GM20000 (cell line): ENCODE data around the gene UCP2.
A peak's percentile ranks its signal among the peaks of the same experiment; 100 is the strongest.
"Not testable (repeated sequence)": the region's sequence is repeated elsewhere in the genome, so short reads cannot be mapped to it uniquely, and the experiment has no call there.

Experiments
- DNase-seq: peaks from one replicate; pipeline ENCODE4 v3.0.0; 2012; ENCODE audit warnings: low spot score
- TF ChIP-seq, protein P1 (sequence below): IDR thresholded peaks from 2 replicates; pipeline ENCODE4 v1.5.1; 2012; ENCODE audit warnings: mild to moderate bottlenecking, control low read depth; ENCODE audit errors: extremely low read depth, missing control alignments

The UCP2 gene

DNA sequence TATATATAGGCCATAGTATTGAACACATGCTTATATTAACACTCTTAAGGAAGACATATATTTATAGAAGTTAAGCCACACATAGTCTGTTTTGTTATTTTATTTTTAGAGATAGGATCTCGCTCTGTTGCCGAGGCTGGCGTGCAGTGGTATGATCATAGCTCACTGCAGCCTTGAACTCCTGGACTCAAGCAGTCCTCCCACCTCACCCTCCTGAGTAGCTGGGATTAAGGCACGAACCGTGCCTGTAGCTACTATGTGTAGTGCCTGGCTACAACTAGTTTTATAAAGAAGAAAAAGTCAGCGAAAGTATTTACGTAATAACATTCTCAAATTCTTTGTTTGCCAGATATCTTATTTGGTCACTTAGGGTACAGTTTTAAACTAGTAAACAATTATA, 5.6 kb upstream of the UCP2 start:
- TF ChIP-seq, protein P1, sequence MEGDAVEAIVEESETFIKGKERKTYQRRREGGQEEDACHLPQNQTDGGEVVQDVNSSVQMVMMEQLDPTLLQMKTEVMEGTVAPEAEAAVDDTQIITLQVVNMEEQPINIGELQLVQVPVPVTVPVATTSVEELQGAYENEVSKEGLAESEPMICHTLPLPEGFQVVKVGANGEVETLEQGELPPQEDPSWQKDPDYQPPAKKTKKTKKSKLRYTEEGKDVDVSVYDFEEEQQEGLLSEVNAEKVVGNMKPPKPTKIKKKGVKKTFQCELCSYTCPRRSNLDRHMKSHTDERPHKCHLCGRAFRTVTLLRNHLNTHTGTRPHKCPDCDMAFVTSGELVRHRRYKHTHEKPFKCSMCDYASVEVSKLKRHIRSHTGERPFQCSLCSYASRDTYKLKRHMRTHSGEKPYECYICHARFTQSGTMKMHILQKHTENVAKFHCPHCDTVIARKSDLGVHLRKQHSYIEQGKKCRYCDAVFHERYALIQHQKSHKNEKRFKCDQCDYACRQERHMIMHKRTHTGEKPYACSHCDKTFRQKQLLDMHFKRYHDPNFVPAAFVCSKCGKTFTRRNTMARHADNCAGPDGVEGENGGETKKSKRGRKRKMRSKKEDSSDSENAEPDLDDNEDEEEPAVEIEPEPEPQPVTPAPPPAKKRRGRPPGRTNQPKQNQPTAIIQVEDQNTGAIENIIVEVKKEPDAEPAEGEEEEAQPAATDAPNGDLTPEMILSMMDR, result no peak

DNA sequence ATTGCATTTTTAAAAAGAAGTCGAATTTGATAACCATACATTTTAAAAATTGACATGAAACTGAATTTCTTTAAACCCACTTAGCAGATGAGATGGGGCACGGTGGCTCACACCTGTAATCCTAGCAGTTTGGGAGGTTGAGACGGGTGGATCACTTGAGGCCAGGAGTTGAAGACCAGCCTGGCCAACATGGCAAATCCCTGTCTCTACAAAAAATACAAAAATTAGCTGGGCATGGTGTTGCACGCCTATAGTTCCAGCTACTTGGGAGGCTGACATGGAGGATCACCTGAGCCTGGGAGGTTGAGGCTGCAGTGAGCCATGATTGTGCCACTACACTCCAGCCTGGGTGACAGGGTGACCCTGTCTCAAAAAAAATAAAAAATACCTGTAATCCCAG, 3.0 kb upstream of the UCP2 start:
- not testable (repeated sequence) for DNase-seq

More for the DNA sequence above, 5.6 kb upstream of the UCP2 start:
- DNase-seq, result no peak

DNA sequence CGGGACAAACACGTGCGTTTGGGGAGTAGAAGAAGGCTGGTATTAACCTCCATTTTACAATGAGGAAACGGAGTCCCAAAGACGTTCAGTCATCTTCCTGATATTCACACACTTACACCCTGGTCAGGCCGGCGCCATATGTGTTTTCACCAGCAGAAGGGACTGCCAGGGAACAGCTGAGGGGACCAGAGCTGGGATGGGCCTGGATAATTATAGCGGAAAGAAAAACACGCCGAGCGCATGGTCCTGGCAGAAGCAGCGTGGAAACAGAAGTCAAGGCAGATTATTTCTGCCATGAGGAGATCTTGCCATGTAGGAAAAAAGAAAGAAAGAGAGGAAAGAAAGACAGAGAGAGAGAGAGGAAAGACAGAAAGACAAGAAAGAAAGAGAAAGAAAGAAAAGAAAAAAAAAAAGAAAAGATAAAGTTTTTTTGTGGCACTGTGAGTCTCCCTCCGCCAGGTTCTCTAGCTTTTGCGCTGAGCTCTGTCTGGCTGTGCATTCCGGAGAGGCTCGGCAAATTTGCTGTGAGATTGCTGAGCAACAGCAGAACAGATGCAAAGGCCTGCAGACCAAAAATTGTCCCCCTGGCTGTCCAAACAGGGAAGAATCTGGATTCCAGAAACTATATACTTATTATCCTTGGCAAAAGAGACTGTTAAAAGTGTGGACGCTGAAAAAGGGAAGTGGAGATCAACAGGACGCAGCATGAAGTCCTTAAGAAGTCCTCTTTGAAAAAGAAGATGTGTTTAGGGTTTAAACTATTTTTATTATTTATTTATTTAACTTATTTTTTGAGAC, 1.3 kb upstream of the UCP2 start:
- DNase-seq, result no peak
- TF ChIP-seq, protein P1, result no peak

DNA sequence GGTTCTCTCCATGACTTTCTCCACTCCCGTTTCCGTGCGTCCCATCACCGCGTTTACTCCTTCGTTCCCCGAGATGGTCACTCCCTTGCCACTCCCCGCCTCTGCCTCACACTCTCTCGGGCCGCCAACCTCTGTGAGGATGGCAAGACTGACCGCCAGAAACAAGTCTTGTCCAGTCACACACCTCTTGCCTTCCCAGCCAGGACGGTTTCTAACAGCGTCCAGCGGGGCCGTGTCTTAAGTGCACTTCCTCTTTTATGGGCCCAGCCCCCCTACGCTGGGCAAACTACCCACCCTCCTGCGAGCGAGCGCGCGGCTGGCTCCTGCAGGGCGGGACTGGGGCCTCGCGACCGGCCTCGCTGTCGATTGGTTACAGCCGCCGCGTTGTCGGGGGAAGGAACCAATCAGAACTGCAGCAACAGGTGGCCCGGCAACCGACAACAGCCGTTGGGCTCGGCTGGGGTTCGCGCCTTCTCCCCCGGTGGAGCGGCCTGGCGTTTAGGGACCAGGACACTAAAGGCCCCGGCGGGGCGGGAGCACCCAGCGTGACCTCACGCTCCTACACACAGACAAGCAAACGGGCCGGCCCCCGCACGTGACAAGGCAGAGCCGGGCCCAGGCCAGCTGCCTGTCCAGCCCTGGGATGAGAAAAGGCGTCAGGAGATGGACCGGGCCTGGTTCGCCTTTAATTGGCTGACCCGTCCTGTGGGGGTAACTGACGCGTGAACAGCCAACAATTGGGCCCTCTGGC, 522 bp upstream of the UCP2 start:
- TF ChIP-seq, protein P1, result no peak
- DNase-seq, result peak; percentile 97

DNA sequence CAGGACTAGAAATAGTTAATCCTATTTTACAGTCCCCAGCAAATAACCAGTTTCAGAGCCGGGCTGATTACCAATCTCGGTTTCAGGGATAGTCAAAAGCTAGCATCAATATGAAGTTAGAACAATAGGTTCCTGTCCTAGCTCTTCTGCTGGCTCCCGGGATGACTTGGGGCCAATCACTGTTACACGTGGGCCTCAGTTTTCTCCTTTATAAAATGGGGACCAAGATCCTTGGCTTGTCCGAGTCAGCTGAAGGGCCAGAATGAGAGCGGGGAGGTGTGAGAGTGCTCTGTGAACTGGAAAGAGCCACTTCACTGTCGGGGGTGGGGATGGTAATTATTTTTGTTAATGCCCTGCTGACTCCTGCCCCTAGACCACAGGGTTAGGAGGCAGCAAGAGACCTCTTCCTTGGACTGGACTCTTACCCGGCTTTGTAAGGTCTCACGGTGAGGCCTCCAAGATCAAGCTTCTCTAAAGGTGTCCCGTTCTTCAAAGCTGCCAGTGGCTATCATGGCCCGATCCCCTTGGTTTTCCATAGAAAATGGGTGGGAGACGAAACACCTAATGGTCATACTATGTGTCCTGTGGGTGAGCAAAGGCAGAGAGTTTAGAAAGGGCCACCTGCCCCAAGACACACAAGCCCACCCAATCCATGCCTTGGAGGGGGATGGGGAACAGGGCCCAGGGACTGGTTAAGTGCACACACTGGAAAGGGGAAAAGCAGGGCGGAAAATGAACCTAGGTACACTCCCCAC, 1.4 kb downstream of the UCP2 start:
- DNase-seq, result no peak
- TF ChIP-seq, protein P1, result no peak

DNA sequence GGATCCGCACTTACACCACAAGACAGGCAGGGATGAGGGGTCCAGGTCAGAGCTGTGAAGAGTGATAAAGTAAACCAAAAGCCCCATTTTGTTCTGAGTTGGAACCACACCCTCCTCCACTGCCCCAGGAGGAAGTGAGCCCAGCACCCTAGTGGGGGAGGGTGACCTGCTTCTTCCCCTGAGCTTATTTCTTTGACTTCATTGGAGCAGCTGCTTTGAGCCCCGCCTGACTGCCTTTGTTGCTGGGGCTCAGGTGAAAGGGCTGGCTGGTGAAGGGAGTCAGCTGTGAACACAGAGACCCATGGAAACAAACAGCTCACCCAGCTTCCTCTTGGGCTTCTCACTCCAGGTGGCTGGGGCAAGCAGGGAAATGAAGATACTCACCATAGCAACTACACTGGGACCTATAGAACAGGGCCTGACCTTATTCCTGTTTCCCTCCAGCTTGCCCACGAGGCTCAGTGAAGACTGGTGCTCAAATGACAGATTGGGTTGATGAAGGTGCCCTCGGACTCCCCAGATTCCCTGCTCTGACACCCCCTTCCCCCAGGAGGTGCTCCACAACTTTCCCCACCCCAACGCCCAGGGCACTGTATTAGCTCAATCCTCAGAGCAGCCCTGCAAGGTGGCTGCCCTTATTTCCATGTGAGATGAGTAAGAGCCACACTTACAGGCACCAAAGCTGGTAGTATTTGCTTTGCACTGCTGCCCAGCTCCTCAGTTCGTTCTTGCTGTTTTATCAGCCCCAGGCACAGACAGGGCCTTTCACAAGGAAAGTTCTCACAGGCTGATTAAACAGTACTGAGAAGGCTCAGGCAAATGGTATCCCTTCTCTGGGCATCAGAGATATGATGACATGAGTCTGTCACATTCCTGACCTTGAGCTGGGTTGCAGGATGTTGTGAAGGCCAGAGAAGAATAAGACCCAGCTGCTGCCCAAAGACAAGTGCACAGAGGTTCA, 2.4 kb downstream of the UCP2 start:
- DNase-seq, result peak; percentile 88
- TF ChIP-seq, protein P1, result no peak

DNA sequence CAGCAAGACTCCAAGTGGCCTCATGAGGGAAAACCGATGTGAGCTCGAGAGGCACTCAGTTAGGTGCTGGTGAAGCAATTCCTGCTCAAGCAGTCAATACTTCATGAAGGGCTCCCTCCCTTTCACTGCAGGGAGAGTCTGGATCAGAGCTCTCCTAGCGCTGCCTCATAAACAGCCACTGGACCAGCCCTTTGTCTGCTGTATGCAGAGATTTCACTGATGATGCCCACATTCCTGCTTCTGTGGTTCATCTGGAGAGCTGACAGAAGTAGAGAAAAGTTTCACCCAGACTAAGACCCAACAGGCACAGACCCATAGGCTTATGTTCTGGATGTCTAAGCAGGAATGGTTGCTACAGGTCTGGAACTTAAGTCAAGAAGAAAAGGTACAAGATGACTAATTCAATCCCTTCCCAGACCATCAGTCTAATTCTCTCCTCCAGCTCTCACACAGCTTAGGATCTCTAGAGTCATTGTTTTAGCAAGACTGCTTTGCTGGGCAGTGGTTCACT, 4.0 kb downstream of the UCP2 start:
- TF ChIP-seq, protein P1, result no peak
- no peak for DNase-seq
